ENCODE results near the gene TATDN2.

TATDN2 gene

DNA sequence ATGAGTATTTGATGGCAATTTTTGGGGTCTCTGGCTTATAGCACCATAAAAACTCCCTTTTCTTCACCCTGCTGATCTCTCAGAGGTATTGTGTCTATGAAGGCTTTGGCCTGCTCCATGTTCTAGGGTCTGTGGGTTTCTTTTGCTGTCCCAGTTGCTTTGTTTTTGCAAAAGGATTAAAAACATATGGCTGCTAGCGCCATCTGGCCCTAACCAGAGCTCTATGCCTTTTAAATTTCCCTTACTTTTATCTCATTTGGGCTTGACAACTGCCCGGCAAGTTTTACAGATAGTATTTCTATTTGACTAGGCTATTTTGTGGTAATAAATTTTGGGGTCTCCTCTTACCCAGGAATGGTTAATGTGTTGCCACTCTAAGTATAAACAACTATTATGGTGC is 50.9 kb downstream of the TATDN2 start:
- peak; percentile 53 for TF ChIP-seq CTCF (conservative IDR thresholded peaks at IDR 0.05)
- H3K27ac ChIP-seq, result no peak overlapping the region

- no peak for TF ChIP-seq CTCF (conservative IDR thresholded peaks at IDR 0.05)
- H3K27ac ChIP-seq, result no peak overlapping the region
These were observed 51.4 kb downstream of the TATDN2 start for GRCh38 chr3:10299679-10300078.

- no peak for TF ChIP-seq CTCF (conservative IDR thresholded peaks at IDR 0.05)
- H3K27ac ChIP-seq, result no peak overlapping the region
These were observed 51.8 kb downstream of the TATDN2 start for GRCh38 chr3:10300087-10300486.

DNA sequence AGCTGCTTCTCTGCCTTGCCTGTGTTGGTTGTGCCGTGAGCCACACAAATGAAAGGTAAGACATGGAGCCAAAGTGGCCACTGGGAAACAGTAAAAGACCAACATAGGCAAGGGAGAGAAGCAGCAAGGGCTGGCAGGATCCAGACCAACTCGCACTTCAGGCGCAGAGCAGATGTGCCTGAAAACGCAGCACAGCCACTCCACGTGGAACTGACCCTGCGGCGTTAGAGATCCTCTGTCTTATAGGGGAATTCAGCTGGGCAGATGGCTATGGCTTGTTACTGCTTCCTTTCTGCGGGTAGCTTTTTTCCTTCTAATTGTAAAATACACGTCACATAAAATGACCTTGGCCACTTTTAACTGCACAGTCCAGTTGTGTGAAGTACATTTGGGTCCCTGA is 54.8 kb downstream of the TATDN2 start:
- H3K27ac ChIP-seq, result no peak overlapping the region
- TF ChIP-seq CTCF (conservative IDR thresholded peaks at IDR 0.05), result no peak

GRCh38 chr3:10303785-10304184 is 55.5 kb downstream of the TATDN2 start:
- no peak overlapping the region for H3K27ac ChIP-seq
- TF ChIP-seq CTCF (conservative IDR thresholded peaks at IDR 0.05), result no peak

DNA sequence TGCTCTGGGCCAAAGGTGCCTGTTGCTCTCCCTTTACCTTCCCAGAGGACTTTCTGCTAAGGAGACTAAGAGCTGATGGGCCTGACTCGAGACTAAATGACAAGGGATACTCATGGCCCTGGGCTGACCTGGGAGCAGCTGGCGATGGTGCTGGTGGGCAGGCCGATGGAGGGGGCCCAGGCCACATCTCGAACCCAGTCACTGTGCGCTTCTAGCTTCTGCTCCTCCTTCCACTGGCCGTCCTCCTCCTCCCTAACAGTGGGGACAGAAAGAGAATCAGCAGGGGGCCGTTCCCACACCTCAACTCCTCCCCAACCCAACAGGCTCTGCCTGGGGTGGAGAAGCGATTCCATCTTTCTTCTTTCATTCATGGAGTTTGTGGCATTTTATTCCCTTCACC is 56.6 kb downstream of the TATDN2 start:
- no peak for TF ChIP-seq CTCF (conservative IDR thresholded peaks at IDR 0.05)
- no peak overlapping the region for H3K27ac ChIP-seq

DNA sequence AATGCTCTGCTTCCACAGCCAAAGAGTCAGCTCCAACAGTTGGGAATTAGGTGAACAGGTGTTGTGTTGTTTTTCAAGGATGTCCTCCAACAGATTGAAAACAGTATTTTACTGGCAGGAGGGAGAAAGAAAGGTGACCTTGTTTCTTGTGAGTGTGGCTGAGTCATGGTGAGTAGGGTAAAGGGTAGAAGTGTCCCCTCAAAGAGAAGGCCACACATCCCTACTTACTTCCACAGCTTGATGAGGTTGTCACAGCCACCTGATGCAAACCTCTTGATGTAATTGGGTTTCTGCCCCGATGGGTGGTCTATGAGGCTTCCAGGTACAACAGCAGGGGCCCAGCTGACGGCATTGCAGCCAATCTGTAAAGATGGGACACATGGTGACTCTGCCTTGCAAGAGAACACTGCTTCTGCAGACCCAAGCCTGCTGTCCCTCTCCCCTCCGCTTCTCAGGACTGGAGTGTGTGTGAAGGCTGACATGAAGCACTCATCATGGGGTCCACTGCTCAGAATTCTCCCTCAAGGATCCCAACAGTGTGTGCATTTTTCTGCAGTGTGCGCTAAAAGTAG is 57.2 kb downstream of the TATDN2 start:
- no peak for TF ChIP-seq CTCF (conservative IDR thresholded peaks at IDR 0.05)
- no peak overlapping the region for H3K27ac ChIP-seq
